ENCODE results near the gene C1GALT1C1. TPM values are rescaled to one million over a fixed set of nuclear protein-coding genes. Genes with fewer than 3 reads are reported as not detected.

The C1GALT1C1 gene
- 10 to 100 TPM; 25.5 to 40.0 TPM for total RNA-seq

GRCh38 chrX:120629667-120630537 is at the start of gene C1GALT1C1:
C1GALT1C1 (minus strand) TSS chrX:120630054; CDS start chrX:120627166, 2,888 bp downstream.

GRCh38 chrX:120603707-120604360 is 26.0 kb downstream of the C1GALT1C1 start, which contains the start of gene MCTS1:
MCTS1 (plus strand) TSS chrX:120604101; CDS start chrX:120604237, 136 bp downstream.

Other genes with a start within 250 kb of the C1GALT1C1 start
- 100 to 1,000 TPM; 296 to 366 TPM for gene LAMP2, start 160.8 kb downstream of the C1GALT1C1 start, total RNA-seq
- gene CUL4B, start 69.1 kb downstream of the C1GALT1C1 start, total RNA-seq = 10 to 100 TPM; 31.3 to 42.6 TPM
- gene MCTS1, start 26.0 kb downstream of the C1GALT1C1 start, total RNA-seq = 10 to 100 TPM; 34.4 to 45.3 TPM
- not detected for gene CT47B1, start 245.8 kb upstream of the C1GALT1C1 start, total RNA-seq

Measured in melanocyte of skin (primary cell).